Embryonic facial prominence (tissue), 1 donor: ENCODE measurements around the gene METTL25.

Experiments
- DNase-seq: peaks from one replicate; pipeline ENCODE4 v3.0.0-alpha.2; 2016; ENCODE audit errors: extremely low spot score

Gene METTL25

GRCh38 chr12:82470906-82471512 is 112.7 kb downstream of the METTL25 start:
- no peak for DNase-seq

- DNase-seq, result no peak
Observed at GRCh38 chr12:82473111-82473754, 114.9 kb downstream of the METTL25 start.

- no peak for DNase-seq
Observed at GRCh38 chr12:82474181-82474797, 116.0 kb downstream of the METTL25 start.

- DNase-seq, result no peak
Observed at GRCh38 chr12:82474798-82475184, 116.5 kb downstream of the METTL25 start.

GRCh38 chr12:82475211-82475610 is 116.9 kb downstream of the METTL25 start:
- no peak for DNase-seq

- DNase-seq, result no peak
Observed at GRCh38 chr12:82476511-82476910, 118.2 kb downstream of the METTL25 start.

GRCh38 chr12:82479511-82479910 is 121.2 kb downstream of the METTL25 start:
- no peak for DNase-seq

- no peak for DNase-seq
Observed at GRCh38 chr12:82480606-82481005, 122.3 kb downstream of the METTL25 start.

GRCh38 chr12:82481954-82482353 is 123.6 kb downstream of the METTL25 start:
- DNase-seq, result no peak

GRCh38 chr12:82486524-82487235 is 128.4 kb downstream of the METTL25 start:
- DNase-seq, result no peak

GRCh38 chr12:82504409-82504808 is 146.1 kb downstream of the METTL25 start:
- DNase-seq, result no peak

GRCh38 chr12:82505150-82505549 is 146.8 kb downstream of the METTL25 start:
- DNase-seq, result no peak

GRCh38 chr12:82507686-82508085 is 149.4 kb downstream of the METTL25 start:
- no peak for DNase-seq

GRCh38 chr12:82510386-82510785 is 152.1 kb downstream of the METTL25 start:
- no peak for DNase-seq

GRCh38 chr12:82514880-82515279 is 156.6 kb downstream of the METTL25 start:
- DNase-seq, result no peak

- DNase-seq, result no peak
Observed at GRCh38 chr12:82515652-82516051, 157.3 kb downstream of the METTL25 start.

GRCh38 chr12:82517027-82517426 is 158.7 kb downstream of the METTL25 start:
- DNase-seq, result no peak

GRCh38 chr12:82517808-82518207 is 159.5 kb downstream of the METTL25 start:
- no peak for DNase-seq

GRCh38 chr12:82519510-82519909 is 161.2 kb downstream of the METTL25 start:
- no peak for DNase-seq

- no peak for DNase-seq
Observed at GRCh38 chr12:82522285-82522684, 164.0 kb downstream of the METTL25 start.

- DNase-seq, result no peak
Observed at GRCh38 chr12:82522762-82523161, 164.4 kb downstream of the METTL25 start.

GRCh38 chr12:82523996-82524395 is 165.7 kb downstream of the METTL25 start:
- no peak for DNase-seq

- no peak for DNase-seq
Observed at GRCh38 chr12:82524641-82525040, 166.3 kb downstream of the METTL25 start.
